ENCODE data around the gene SWAP70.
"Not testable (repeated sequence)": the region's sequence is repeated elsewhere in the genome, so short reads cannot be mapped to it uniquely, and the experiment has no call there.

DNA sequence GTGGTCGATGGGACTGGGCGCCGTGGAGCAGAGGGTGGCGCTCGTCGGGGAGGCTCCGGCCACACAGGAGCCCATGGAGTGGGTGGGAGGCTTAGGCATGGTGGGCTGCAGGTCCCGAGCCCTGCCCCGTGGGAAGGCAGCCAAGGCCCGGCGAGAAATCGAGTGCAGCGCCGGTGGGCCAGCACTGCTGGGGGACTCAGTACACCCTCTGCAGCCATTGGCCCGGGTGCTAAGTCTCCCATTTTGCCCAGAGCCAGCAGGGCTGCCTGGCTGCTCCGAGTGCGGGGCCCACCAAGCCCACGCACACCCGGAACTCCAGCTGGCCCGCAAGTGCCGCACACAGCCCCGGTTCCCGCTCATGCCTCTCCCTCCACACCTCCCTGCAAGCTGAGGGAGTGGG is 40.8 kb upstream of the SWAP70 start:
- TF ChIP-seq, protein P1, sequence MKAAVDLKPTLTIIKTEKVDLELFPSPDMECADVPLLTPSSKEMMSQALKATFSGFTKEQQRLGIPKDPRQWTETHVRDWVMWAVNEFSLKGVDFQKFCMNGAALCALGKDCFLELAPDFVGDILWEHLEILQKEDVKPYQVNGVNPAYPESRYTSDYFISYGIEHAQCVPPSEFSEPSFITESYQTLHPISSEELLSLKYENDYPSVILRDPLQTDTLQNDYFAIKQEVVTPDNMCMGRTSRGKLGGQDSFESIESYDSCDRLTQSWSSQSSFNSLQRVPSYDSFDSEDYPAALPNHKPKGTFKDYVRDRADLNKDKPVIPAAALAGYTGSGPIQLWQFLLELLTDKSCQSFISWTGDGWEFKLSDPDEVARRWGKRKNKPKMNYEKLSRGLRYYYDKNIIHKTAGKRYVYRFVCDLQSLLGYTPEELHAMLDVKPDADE (IDR thresholded peaks at IDR 0.05): not testable (repeated sequence)
- not testable (repeated sequence) for TF ChIP-seq EZH2 (IDR thresholded peaks at IDR 0.05; ENCODE audit: low read depth, unreplicated experiment); ZNF114 (CRISPR knock-in tag; IDR thresholded peaks at IDR 0.05)
